ENCODE results near the gene MYO1D.
"Not testable (repeated sequence)": the region's sequence is repeated elsewhere in the genome, so short reads cannot be mapped to it uniquely, and the experiment has no call there.

Gene MYO1D

DNA sequence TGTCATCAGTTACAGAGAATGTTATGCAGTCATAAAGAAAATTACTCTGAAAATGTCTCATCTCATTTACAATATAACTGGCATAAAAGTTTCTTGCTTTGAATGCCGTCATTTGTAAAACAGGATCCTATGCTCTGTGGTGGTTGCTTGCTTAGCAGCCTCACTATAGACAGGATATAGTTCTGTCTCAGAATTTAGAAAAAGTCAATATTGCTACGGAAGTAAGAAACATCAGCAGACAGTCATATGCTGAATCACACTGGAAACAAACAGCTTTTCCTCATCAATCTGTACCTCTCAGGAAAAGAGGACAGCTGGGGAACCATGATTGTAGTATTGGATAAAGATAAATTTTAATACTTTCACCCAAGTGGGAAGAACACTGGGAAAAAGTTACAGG is 105.5 kb downstream of the MYO1D start:
- DNase-seq: no peak

DNA sequence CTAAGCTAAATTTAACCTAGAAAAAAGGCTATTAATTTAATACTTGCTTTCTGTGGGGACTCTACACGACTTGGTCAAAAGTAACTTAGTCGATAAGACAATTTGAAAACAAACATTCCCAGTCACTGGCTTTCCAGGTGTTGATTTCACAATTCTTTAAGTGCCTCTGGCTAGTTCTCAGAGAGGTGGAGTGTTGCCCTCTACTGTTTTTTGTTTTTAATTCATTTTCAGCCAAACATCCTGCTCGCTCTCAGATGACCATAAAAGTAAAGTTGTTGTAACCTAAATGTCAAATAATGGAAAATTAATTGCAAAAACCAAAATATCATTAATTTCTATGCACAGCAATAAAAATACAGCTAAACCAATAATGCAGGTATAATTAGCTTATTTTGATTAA is 107.1 kb downstream of the MYO1D start:
- peak in 1 of 2 experiments; percentile 8 for DNase-seq

DNA sequence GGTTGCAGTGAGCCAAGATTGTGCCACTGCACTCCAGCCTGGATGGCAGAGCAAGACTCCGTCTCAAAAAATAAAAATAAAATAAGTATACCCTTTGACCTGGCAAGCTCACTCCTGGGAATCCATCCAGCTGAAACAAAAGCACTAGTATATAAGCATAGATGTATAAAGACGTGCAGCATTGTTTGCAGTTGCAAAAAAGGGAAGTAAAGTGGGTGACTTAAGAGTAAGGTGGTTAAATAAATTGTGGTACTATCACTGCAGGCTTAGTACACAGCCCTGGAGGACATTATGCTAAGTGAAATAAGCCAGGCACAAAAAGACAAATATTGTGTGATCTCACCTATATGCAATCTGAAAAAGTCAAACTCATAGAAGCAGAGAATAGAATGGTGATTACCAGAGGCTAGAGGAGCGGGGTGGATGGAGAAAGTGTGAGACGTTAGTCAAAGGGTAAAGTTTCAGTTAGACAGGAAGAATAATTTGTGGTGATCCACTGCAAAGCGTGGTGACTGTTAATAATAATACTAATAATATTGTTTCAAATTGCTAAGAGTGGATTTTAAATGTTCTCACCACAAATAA is 113.0 kb downstream of the MYO1D start:
- peak; percentile 31 to 33 for DNase-seq

DNA sequence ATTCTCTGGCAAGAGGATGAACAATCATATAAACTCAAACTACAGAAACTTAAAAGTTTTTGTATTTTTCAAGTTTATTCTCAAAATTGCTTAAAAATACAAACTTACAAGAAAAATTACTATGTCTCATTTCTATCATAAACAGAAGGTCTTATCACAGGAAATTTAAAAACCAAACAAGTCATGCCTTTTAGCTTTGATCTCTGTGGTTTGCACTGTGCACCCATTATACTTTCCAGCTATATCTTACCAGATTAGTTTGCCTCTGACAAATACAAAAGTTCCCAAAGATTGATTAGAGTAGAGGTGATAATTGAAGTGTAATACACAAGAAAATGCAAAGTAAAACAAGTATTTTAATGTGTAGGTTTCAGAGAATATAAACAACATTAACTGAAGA is 117.4 kb downstream of the MYO1D start:
- DNase-seq: no peak

DNA sequence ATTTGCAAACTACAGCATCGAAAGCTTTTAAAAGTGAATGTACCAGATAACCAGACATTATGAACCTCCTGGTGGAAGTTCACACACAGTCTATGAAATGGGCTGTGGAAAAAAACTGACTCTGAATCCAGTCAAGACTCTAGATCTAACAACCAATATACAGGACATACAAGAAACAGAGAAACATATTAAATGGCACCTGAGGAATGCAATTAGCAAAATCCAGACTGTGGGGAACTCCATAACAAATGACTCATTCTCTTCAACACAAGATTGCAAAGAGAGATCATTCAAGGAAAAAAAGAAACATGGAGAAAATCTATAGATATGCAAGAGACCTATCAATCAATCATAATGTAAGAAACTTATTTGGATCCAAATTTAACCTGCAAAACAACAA is 119.0 kb downstream of the MYO1D start:
- no peak for DNase-seq

DNA sequence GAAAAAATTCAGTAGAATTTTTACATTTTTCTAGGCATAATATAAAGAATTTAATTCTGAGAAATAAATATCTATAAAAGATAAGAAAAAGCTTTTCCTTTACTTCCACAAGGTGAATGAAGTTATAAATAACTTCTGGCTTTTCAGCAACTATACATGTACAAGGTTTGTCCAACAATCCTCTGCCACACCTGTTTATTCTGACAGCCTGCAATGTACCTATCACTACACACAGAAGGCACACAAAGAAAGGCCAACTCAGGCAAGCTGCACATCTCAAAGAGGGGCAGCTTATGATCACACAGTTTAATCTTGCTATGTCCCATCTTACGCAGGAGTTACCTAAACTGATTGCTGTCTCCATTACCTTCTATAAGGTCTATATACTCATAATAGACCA is 120.2 kb downstream of the MYO1D start:
- DNase-seq: no peak

DNA sequence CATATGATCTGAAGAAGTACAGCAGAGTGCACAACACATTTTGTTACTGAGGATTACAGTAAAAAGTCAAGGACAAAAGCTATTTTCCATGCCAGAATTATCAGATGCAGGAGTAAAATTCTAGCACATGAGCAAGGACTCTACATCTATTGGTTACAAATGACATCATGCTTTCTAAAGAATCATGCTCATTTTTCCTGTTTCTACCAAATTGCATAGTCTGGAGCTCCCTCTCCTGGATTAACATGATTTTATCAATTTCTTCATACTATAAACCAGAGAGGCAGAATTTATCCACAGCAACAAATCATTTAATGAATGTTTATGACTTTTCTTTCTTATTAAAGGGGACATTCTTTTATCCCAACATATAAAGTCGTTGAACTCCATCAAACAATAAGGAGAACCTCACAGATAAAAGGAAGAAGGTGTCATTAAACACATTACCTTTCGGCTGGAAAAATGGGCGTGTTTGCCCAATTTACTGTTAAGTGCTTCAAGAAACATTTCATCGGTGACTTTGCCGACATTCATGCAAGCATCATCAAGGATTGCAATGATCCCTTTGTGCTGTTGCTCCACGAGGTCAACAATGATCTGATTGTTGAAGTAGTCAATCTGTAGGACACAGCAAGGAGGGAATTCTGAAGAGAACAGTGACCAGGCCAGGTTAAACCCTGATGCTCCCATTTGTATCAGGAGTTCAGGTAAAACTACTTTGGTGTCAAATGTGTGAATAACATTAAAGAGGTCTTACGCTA is 121.7 kb downstream of the MYO1D start:
- peak; percentile 86 to 87 for DNase-seq

DNA sequence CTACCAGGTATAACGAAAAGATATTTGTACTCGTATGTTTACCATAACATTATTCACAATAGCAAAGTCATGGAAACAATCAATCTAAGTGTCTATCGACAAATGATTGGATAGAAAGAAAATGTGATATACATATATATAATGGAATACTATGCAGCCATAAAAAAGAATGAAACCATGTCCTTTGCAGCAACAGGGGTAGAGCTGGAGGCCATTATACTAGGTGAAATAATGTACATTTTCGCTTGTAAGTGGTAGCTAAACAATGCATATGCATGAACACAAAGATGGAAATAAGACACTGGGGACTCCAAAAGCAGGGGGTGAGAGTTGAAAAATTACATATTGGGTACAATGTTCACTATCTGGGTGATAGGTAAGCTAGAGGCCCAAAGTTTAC is 124.0 kb downstream of the MYO1D start:
- DNase-seq: no peak

DNA sequence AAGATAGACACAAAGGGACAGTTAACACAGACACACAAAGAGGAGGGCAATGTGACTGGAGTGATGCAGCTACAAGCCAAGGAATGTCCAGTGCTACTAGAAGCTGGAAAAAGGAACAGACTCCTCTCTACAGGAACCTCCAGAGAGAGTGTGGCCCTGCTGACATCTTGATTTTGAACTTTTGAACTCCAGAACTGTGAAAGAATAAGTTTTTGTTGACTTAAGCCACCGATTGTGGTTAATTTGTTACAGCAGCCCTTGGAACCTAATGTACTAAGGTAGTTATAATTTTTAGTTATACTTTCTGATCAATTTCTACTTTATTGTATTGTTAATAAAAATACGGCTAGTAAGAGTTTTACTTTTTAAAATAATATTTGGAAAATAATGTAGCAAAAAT is 129.1 kb downstream of the MYO1D start:
- DNase-seq: no peak

DNA sequence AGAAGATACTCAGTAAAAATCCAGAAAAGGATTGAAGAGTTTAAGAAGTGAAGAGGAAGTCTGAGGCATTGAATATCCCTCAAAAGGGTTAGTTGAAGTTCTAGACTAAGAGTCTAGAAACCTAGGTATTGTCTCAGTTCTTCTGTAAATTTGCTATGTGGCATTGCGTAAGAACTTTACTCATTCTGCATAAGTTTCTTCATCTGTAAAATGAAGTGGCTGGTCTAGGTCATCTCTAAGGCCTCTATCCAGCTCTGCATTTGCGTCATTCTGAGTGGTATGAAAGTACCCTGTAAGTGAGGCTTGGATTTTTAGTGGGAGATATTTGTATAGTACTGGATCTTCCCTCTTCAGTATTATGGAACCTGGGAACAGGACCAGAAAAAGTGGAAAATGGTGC is 130.2 kb downstream of the MYO1D start:
- DNase-seq: no peak

DNA sequence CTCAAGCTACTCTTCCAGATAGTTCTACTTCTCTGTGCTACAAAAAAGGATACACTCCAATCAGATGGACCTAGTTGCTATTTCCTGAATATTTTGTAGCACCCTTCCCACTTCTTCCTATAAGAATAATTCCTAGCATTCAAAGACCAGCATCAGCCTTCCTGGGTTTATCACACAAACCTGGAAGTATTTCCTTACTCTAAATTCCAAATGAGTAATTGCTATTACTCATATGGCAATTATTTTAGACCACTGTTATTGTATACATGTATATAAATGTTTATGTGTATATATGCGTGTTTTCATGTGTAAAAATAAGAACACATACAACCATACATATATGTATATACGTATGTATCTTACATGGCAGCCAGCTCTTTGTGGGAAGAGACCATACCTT is 130.6 kb downstream of the MYO1D start:
- no peak for DNase-seq

DNA sequence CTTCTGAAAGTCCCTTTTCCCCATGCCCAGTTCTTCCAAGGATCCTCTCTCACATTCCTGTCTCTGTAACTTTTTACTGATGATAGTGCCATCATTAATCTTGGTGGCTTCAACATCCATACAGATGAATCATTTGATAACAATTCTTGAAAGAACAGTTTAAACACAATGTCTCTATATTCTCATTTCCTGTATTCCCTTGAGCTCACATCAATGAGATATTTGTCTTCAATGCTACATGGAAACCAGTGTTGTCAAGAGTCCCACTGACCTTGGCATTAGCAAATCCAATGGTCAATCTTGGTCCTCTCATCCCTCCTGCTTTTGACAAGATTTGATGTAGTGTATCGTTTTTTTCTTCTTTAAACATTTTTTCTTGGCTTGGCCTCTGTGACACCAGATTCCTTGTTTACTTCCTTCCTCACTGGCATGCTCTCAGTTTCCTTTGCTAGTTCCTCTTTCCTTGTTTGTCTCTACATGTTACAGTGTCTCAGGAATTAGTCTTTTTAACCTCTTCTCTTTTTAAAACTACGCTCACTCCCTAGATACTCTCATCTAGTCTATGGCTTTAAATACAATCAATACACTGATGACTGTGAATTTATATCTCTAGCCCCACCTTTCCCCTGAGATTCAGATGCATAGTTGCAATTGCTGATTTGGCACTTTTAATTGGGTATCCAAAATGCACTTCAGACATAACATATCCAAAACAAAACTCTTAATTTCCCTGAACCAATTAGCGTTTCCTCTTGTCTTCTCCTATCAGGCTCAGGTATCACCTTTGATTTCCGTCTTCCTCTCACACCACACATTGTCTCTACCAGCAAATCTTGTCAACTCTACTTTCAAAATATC is 134.0 kb downstream of the MYO1D start:
- peak; percentile 22 to 25 for DNase-seq

DNA sequence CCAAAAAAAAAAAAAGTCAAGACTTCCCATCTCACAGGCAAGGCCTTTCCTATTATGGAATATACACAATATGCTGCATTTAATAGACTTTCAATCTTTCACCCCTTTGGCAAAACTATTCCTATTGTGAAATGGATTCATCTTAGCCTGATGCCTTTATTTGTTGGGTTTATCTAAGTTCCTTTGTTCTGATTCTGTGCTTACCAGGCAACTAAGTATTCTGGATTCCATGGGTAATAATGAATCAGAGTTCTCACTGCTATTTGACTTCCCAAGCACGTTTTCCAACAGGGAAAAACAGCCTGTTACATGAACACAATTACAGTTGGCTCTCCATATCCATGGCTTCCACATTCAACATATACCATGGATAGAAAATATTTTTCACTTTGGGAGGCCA is 135.5 kb downstream of the MYO1D start:
- no peak for DNase-seq

DNA sequence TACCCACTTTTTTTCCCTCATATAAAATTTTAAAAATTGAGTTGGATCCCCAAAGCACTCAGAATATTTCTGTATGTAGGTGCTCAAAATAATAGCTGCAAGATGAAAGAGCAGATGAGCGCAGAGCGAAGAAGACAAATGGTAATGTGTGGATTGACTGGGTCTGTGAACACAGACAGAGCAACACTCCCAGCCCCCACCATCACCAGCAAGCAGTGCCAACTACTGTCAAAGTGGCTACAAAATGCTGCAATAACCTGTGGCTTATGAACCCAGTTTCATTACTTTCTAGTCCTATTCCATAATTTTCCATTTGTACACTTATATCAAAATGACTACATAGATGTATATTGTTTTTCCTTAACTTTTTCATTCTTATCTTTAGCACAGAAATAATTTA is 137.2 kb downstream of the MYO1D start:
- no peak for DNase-seq

DNA sequence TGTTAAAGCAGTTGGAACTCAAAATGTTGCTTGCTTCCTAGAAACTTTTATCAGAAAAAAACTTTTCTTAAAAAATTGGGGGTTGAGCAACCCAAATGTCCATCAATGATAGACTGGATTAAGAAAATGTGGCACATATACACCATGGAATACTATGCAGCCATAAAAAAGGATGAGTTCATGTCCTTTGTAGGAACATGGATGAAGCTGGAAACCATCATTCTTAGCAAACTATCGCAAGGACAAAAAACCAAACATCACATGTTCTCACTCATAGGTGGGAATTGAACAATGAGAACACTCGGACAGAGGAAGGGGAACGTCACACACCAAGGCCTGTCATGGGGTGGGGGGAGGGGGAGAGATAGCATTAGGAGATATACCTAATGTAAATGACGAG is 137.8 kb downstream of the MYO1D start:
- DNase-seq: not testable (repeated sequence)

DNA sequence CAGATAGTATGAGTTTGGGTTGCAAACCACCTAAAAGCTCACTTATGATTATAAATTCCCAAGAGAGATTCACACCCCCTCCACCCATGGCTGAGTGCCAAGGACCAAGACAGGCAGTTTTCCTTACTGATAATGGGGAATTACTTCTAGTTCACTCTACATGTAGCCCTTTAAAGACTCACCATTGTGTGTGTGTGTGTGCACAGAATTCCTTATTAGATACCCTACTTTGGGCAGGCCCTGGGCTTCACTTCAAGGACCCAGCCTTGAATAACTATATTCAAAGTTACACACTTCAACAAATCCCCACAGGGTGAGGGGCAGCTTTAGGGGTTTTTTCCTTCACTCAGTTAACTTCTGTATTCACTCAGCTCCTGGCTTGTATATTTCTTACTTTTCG is 143.5 kb downstream of the MYO1D start:
- no peak for DNase-seq

DNA sequence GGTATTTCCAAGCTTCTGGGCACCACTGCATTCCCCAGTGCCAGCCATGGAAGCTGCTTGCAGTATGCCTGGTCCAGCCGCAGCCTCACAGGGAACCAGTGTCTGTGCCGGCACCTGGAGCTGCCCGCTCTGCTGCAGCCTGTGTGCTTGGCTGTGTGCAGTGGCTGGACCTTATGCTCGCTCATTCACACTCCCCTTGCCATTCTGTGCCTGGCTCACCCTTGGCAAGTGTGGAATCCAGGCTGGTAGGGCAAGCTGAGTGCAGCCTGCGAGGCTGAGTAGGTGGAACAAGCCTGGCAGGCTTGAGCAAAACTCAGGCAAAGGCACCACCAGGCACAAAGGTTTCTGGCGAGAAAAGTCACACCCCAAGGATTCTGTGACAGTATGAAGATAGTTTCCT is 144.0 kb downstream of the MYO1D start:
- DNase-seq: no peak

DNA sequence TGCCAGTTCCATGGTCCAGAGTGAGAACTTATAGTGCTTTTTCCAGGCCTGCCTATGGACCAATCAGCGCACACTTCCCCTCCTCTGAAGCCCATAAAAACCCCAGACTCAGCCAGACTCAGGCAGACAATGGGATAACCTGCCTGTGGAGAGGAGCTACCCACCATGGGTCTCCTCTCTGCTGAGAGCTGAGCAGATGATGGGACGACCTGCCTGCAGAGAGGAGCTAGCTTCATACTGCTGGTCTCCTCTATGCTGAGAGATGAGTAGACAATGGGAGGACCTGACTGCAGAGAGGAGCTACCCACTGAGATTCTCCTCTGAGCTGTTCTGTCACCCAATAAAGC is 144.7 kb downstream of the MYO1D start:
- no peak for DNase-seq

DNA sequence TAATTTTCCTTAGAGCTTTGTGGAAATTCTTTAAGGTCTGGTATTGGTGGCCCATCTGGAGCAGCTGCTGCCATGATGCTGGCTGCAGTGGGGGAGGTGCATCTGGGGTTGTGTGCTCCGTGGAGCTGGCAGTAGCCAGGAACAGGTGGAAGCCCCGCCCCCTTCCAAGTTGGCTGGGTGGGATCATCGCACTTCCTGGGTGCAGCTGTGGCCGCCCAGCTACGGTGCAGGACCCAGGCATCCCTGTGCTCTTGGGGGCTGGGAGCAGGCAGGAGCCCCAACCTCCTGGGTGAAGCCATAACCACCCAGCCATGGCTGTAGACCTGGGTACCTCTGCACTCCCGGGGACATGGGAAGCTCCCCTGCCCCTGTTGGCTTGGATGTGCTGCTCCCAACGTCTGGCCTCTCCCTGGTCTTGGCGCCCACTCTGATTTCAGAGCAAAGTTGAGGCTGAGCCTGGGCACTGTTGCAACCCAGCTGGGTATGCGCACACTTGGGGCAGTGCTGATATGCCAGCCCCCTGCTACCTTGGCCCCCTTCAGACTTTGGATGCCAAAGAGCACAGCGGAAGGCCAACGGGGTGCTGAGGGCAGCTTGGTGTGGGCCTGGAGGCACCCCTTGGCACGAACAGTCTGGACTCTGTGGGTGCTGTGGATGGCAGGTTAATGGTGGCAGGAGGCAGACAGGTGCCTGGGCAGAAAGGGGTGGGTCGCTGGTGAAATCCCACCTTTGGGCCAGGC is 145.2 kb downstream of the MYO1D start:
- DNase-seq: no peak

DNA sequence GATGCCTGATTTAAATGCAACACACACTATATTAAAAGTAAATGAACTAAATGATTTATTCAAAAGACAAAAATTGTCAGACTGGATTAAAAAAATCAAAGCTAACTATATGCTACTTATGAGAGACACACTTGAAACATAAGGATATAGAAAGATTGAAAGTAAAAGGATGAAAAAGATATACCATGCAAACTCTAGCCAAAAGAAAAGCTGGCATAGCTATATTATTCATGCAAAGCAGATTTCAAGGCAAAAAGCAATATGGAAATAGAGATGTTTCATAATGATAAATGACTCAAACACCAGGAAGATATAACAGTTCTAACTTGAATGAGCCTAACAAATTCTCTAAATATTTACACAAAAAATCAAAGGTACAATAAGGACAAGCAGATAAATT is 149.2 kb downstream of the MYO1D start:
- no peak for DNase-seq

DNA sequence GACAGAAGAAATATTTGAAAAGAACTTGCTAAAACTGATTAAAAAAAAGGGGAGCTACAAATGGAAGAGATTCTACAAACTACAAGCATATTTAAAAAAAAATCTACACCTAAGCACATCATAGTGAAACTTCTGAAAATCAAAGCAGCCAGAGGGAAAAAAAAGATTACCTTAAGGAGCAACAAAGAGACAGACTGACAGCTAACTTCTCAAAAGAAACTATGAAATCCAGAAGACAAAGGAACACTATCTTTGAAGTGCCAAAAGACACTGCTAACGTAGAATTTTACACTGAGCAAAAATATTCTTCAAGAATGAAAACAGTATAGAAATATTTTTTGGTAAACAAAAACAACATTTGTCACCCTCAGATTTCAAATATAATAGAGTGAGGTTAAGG is 151.2 kb downstream of the MYO1D start:
- no peak for DNase-seq

DNA sequence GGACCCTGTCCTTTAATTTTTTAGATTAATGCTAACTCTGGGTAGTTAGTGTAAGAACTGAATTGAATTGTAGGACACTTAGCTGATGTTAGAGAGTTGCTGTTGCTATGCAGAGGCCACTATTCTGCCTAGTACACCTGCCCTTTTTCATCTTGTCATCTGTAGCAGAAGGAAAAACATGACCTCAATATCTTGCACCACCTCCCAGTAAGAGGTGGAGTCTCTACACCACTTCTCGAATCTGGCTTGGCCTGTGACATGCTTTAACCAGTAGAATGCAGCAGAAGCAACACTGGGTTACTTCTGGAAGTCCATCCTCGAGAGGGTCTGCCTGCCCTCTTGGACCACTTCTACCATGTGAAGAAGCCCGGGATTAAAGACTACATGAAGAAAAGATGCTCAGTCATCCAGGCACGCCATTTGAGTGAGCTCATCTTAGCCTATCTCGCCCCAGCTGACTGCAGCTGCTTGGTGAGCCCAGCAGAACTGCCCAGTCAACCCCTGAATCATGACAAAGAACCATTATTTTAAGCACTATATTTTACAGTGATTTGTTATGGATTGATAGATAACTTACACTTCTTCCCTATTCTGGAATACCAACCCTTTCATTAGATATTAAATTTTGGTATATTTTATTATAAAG is 153.5 kb downstream of the MYO1D start:
- DNase-seq: no peak

DNA sequence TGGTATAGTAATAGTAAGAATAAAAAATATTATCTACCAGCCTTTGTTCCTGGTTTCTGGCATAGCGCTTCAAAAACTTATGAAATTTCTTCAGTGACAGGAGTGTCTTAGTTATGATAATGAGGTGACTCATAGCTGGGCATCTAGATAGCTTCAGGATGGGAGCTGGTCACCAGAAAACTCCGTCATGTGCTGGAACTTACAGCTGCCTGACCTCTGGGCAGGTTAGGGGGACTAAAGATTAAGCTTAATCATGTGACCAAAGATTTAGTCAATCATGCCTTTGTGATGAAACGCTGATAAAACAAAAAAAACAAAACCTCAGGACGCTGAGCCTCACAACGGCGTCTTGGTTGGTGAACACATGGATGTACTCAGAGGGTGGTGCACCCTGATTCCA is 154.2 kb downstream of the MYO1D start:
- DNase-seq: no peak

Data from Kasumi-1 (cell line).